Aorta (tissue), 5 donors: ENCODE results near the gene MPPED1. TPM values are rescaled to one million over a fixed set of nuclear protein-coding genes. Genes with fewer than 3 reads are reported as not detected.

Experiments
- ATAC-seq: fragments of 200-7000 bp; cut with Tn5 transposase; one replicate; pipeline ENCODE4 v1.9.1; 2022; ENCODE audit warnings: moderate library complexity; ENCODE audit not compliant: low FRiP score
- DNase-seq, 2 donors: peaks; one replicate each; pipeline ENCODE4 v3.0.0-alpha.2; 2020
- H3K27ac ChIP-seq, 2 donors: one replicate each; pipeline ENCODE4 v1.5.1; 2013; ENCODE audit warnings: low read length in 2 of 2, mild to moderate bottlenecking in 2 of 2, moderate library complexity in 2 of 2, control low read depth in 1 of 2, inconsistent platforms in 1 of 2, low read depth in 1 of 2
- H3K27me3 ChIP-seq, 2 donors: one replicate each; pipeline ENCODE4 v1.6.1; 2013; ENCODE audit warnings: control low read depth in 1 of 2, low read length in 1 of 2, mild to moderate bottlenecking in 1 of 2, moderate library complexity in 1 of 2; ENCODE audit not compliant: insufficient read depth in 2 of 2, control insufficient read depth in 1 of 2
- H3K36me3 ChIP-seq, 2 donors: one replicate each; pipeline ENCODE4 v1.6.1; 2013; ENCODE audit warnings: control low read depth in 1 of 2, low read length in 1 of 2, mild to moderate bottlenecking in 1 of 2; ENCODE audit not compliant: insufficient read depth in 2 of 2, control insufficient read depth in 1 of 2
- H3K4me1 ChIP-seq, 2 donors: one replicate each; pipeline ENCODE4 v1.6.1; 2013; ENCODE audit warnings: low read length in 2 of 2, control low read depth in 1 of 2, mild to moderate bottlenecking in 1 of 2, moderate library complexity in 1 of 2; ENCODE audit not compliant: insufficient read depth in 2 of 2, control insufficient read depth in 1 of 2
- H3K4me3 ChIP-seq, 2 donors: one replicate each; pipeline ENCODE4 v1.5.1; 2013; ENCODE audit warnings: low read length in 2 of 2, control low read depth in 1 of 2, mild to moderate bottlenecking in 1 of 2
- H3K9me3 ChIP-seq: one replicate; pipeline ENCODE4 v1.6.1; 2013; ENCODE audit warnings: mild to moderate bottlenecking, low read length; ENCODE audit not compliant: control insufficient read depth
- WGBS, 2 donors: extraction: QIAGEN DNeasy Blood & Tissue Kit; methylation state at CpG; one replicate each; pipeline ENCODE4 v1.1.7; 2013; 5-methylcytosine and 5-hydroxymethylcytosine counted together
- intact Hi-C, 2 donors: fragments of 100-400 bp; cut with DNase I; formaldehyde crosslinking; loops; one replicate each; pipeline versions ENCODE4 v1.14.2 to v1.15.0; 2022
- polyA plus RNA-seq, 2 donors: library from polyadenylated mRNA; stranded (reverse); fragments of 200-250 nt; gene quantifications; one replicate each; pipeline ENCODE4 v1.2.3, GENCODE V29; 2013
- total RNA-seq, 2 donors: library from RNA; stranded (reverse); fragmentation: NEBNext Ultra II Directional; extraction: Animal tissue kit (Norgen Biotek cat#: 25700); gene quantifications; one replicate each; pipeline ENCODE4 v1.2.1, GENCODE V29; 2021
- donor health status: healthy with polysubstance abuse.
- donor health status: Bipolar disorder and iron deficiency.
- donor health status: DM: no; HTN: no; CAD: no.
- donor health status: DM: no; HTN: no; CAD: no.
- donor health status: DM: yes; HTN: yes; CAD: no.

Gene MPPED1
- total and polyA plus RNA-seq, 4 donors, result not detected

DNA sequence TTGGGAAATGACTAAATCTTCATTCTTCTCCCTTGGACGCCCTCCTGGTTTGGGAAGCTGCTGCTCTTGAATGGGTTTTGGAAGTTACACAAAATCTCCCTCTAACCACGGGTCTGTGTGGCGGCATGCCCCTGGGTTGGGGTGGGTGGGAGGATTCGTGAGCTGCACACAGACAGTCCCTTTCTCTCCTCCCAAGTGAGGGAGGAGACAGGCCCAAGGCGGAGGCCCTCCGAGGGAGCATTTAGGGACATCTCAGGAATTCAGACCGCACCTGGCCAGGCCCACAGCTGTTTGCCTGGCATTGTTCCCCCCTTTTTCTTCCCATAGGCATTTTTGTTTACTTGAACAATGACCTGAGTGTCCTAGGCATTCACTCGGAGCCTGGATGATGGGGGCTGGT is 94.1 kb downstream of the MPPED1 start:
- DNase-seq (peak in 1 of 2 donors; percentile 15), ATAC-seq (no peak)
- no peak overlapping the region for H3K4me3 ChIP-seq
- intact Hi-C loops, result no loop called here
- 70 to 71% methylated on average over 8 of the region's 8 CpGs for WGBS, 2 donors
- no peaks in the 10 kb centered on the region for H3K9me3 ChIP-seq
- no peaks in the 10 kb centered on the region for H3K36me3 ChIP-seq
- H3K27me3 ChIP-seq, result no peaks in the 10 kb centered on the region
- no peaks in the 10 kb centered on the region for H3K4me1 ChIP-seq
- H3K27ac ChIP-seq, result no peak overlapping the region

DNA sequence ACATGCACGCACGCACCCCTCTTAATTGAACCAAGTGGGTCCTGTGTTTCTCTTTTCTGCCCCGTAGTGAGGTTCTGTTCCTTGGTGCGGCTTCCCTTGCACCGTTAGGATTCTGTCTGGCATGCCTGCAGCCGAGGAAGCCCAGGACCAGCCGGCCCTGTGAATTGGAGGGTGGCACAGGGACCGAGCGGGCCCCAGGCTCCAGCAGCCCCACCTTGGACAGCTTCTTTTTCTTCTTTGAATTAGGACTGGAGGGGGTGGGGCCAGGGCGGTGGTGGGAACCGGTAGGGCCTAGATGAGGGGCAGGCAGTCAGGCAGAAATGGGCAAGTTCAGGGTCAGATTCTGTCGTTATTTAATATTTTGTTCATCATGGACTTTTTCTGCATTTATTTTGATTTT is 94.7 kb downstream of the MPPED1 start:
- no peak overlapping the region for H3K4me3 ChIP-seq
- no peaks in the 10 kb centered on the region for H3K27me3 ChIP-seq
- H3K36me3 ChIP-seq, result no peaks in the 10 kb centered on the region
- no peak overlapping the region for H3K27ac ChIP-seq
- DNase-seq (peak in 1 of 2 donors; percentile 46), ATAC-seq (no peak)
- no peaks in the 10 kb centered on the region for H3K9me3 ChIP-seq
- H3K4me1 ChIP-seq, result no peaks in the 10 kb centered on the region
- 73 to 79% methylated on average over 12 of the region's 12 CpGs for WGBS, 2 donors
- intact Hi-C loops, result no loop called here

DNA sequence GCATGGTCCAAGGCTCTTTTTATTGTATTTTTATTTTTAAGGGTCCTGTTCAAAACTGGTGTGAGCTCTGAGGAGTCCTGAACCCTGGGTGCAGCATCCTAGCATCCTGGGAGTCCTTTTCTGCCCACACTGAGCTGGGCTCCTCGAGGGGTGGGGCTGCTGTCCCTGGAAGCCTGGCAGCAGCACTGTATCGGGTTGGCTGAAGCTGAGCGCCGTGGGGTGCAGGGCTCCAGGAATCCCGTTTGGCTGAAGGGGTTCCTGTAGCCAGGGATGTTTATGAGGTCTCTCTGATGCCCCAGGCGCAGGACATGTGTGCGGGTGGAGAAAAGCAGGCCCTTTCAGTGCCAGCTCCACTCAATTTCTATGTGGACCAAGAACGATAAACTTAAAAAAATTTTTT is 95.4 kb downstream of the MPPED1 start:
- Histone ChIP-seq H3K9me3 (no peaks in the 10 kb centered on the region), H3K36me3 (no peaks in the 10 kb centered on the region), H3K4me3 (no peak overlapping the region), H3K27ac (no peak overlapping the region), H3K4me1 (no peaks in the 10 kb centered on the region), H3K27me3 (no peaks in the 10 kb centered on the region)
- intact Hi-C loops, result no loop called here
- peak in 1 of 2 donors; percentile 34 for DNase-seq
- 66 to 68% methylated on average over 8 of the region's 8 CpGs for WGBS, 2 donors
- ATAC-seq, result no peak

DNA sequence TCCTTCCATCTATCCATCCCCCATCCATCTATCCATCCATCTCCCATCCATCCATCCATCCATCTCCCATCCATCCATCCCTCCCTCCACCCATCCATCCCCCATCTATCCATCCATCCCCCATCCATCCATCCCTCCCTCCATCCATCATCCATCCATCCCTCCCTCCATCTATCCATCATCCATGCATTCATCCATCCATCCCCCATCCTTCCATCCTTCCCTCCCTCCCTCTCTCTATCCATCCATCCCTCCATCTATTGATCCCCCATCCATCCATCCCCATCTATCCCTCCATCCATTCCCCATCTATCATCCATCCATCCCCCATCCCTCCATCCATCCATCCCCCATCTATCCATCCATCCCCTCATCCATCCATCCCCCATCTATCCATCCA is 96.7 kb downstream of the MPPED1 start:
- intact Hi-C loops, result no loop called here
- no peak for DNase-seq
- H3K4me3 ChIP-seq, result no peak overlapping the region
- no peak overlapping the region for H3K27ac ChIP-seq
- no peaks in the 10 kb centered on the region for H3K36me3 ChIP-seq
- H3K4me1 ChIP-seq, result no peaks in the 10 kb centered on the region
- no peaks in the 10 kb centered on the region for H3K27me3 ChIP-seq
- ATAC-seq, result no peak
- no peaks in the 10 kb centered on the region for H3K9me3 ChIP-seq

DNA sequence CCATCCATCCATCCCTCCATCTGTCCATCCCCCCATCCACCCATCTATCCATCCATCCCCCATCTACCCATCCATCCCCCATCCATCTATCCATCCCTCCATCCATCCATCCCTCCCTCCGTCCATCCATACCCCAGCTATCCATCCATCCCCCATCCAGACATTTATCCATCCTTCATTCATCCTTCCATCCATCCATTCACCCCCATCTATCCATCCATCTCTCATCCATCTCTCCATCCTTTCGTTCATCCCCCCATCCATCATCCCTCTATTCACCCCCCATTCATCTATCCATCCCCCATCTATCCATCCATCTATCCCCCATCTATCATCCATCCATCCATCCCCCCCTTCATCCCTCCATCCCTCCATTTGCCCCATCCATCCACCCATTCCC is 97.5 kb downstream of the MPPED1 start:
- ATAC-seq (no peak), DNase-seq (no peak)
- Histone ChIP-seq H3K36me3 (no peaks in the 10 kb centered on the region), H3K9me3 (no peaks in the 10 kb centered on the region), H3K4me3 (no peak overlapping the region), H3K27me3 (no peaks in the 10 kb centered on the region), H3K4me1 (no peaks in the 10 kb centered on the region), H3K27ac (no peak overlapping the region)
- 90 to 91% methylated on average over 2 of the region's 2 CpGs for WGBS, 2 donors
- intact Hi-C loops, result no loop called here

DNA sequence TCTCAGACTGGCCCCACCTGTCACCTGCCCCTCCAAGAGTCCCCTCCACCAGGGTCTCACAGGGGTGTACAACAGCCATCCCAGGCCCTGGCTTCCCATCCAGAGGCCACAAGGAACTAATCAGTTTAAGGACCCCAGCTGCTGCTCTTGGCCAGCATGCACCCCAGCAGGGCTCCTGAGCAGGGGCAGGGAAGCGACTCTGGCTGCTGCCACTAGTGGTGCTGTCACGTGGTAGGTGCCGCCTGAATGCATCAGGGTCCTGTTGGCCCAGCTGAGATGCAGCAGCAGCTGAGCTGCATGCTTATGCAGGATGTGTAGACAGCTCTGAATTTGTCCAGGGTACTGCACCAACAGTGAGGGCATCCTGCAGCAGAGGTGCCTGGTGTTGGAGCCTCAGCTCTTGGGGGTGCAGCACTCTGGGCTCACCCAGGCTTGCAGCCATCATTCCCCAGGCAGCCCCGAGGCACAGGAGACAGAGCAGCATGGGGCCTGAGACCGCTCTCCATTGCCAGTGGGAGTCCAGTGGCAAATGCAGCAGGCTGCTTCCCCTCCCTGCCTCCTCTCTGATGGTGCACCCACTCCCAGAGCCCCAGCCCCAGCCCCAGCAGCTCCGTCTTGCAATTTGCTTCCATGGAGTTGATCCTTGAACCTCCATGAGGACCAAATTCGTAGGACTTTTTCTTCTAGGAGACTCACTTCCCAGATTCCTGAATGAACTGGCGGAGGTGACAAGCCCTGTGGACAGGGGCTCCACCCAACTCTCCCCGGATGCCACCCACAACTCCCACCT is 98.7 kb downstream of the MPPED1 start:
- ATAC-seq (no peak), DNase-seq (peak in 1 of 2 donors; percentile 61)
- H3K4me3 ChIP-seq, result no peak overlapping the region
- no peaks in the 10 kb centered on the region for H3K9me3 ChIP-seq
- no peak overlapping the region for H3K27ac ChIP-seq
- 68 to 74% methylated on average over 9 of the region's 9 CpGs for WGBS, 2 donors
- no peaks in the 10 kb centered on the region for H3K36me3 ChIP-seq
- H3K4me1 ChIP-seq, result no peaks in the 10 kb centered on the region
- intact Hi-C loops, result no loop called here
- no peaks in the 10 kb centered on the region for H3K27me3 ChIP-seq

DNA sequence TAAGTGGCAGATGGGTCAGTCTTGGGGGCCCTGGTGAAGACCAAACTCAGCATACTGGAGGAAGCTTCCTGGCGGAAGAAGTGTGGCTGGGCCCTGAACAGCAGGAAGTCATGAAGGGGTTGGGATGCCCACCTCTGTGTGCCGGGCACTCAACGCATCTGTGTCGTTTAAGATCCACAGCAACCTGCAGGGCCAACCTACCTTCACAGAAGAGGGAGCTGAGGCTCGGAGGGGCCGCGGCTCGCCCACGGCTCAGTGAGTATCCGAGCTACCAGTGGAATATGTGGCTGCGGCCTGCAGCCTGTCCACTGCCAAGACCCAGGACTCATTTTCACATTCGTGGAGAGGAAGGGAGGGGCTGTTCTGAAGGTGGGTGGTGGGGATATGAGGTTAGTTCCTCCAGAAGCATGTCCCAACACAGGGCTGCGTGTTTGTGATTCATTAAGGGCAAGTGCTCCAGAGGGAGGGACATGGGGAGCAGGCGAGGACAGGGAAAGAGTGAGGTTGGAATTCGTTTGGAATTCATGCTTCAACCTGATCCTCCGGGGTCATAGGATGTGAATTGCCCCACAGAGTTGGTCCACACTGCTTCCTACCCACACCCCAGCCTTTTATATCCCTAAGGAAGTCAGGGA is 99.6 kb downstream of the MPPED1 start:
- Histone ChIP-seq H3K4me1 (no peaks in the 10 kb centered on the region), H3K27me3 (no peaks in the 10 kb centered on the region), H3K27ac (no peak overlapping the region), H3K9me3 (no peaks in the 10 kb centered on the region), H3K36me3 (no peaks in the 10 kb centered on the region), H3K4me3 (no peak overlapping the region)
- peak; percentile 10 for ATAC-seq
- 78 to 80% methylated on average over 16 of the region's 16 CpGs for WGBS, 2 donors
- intact Hi-C loops, result no loop called here
- DNase-seq, result peak in 1 of 2 donors; percentile 61

DNA sequence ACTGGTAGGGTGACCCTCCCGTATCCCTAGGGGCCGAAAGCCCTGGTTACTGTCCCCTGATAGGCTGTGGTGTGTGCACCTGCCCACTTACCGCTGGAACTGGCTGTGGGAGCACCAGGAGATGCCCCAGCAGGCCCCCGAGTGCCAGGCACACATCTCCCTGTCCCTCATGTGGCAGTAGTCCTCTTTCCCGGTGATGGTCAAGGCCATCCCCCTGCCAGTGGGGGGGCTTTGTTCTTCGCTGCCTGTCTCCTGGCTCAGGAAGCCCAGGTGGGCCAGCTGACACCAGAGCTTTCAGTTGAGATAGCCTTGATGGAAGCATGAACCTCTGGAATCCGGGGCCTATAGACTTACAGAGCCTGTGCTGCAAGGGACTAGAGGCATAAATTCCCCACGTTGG is 100.5 kb downstream of the MPPED1 start:
- Histone ChIP-seq H3K4me1 (no peaks in the 10 kb centered on the region), H3K9me3 (no peaks in the 10 kb centered on the region), H3K4me3 (no peak overlapping the region), H3K27me3 (no peaks in the 10 kb centered on the region), H3K27ac (no peak overlapping the region), H3K36me3 (no peaks in the 10 kb centered on the region)
- intact Hi-C loops, result no loop called here
- DNase-seq (peak in 1 of 2 donors; percentile 13), ATAC-seq (no peak)
- WGBS, 2 donors, result 74 to 79% methylated on average over 8 of the region's 8 CpGs
